ENCODE results near the gene DNAJC4. TPM values are rescaled to one million over a fixed set of nuclear protein-coding genes. Genes with fewer than 3 reads are reported as not detected.

DNAJC4 gene
- total RNA-seq, 2 donors from 2014 or later, result 39.9 to 50.3 TPM

DNA sequence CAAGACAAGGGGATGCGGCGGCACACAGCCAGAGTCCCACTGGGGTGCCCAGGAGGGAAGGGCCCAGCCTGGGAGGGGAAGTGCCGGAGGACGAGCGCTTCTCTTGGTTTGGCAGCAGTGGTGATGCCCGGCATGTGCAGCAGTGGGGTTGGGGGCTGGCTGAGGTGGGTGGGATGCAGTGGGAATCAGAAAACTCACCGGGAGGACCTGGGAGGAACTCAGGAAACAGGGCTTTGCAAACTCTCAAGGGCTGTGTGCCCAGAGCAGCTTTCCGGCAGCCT, 20.8 kb upstream of the DNAJC4 start:
- no peaks in the 10 kb centered on the region for H3K27me3 ChIP-seq
- no peak for DNase-seq
- no peak overlapping the region for H3K27ac ChIP-seq
- H3K36me3 ChIP-seq, result no peaks in the 10 kb centered on the region
- H3K9ac ChIP-seq (ENCODE audit: low read depth in 2 of 2, low read length in 2 of 2), result no peak overlapping the region
- H3K4me3 ChIP-seq, result no peak overlapping the region
- intact Hi-C loops (cut with DNase I), result no loop called here
- no peak for TF ChIP-seq CTCF (IDR thresholded peaks at IDR 0.05)
- H3K4me1 ChIP-seq, result peaks cover 17% of the 10 kb centered on the region
- no peaks in the 10 kb centered on the region for H3K9me3 ChIP-seq

DNA sequence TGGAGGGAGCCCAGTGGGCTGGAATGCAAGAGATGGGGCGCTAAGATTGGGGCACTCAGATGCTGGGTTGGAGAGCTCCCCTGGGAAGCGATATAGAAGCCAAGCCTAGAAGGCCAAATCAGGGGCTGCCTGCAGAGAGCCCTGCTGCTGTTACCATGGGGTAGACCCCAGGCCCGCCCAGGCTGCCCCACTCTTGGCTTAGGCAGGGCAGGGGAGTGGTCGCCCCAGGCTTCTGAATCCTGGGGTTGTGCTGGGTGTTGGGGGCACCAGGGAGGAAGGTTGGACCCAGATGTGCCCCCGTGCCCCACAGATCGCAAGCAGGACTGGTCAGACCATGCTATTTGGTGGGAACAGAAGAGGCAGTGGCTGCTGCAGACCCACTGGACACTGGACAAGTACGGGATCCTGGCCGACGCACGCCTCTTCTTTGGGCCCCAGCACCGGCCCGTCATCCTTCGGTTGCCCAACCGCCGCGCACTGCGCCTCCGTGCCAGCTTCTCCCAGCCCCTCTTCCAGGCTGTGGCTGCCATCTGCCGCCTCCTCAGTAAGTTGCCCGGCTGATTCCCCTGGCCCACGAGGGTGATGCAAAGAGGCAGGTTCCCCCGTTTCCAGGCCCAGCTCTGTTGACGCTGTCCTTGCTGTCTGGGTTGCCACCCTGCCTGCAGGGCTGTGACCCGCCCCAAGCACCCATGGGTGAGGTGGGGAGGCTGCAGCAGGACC, 19.9 kb upstream of the DNAJC4 start:
- DNase-seq, result no peak
- intact Hi-C loops (cut with DNase I), result no loop called here
- no peaks in the 10 kb centered on the region for H3K36me3 ChIP-seq

DNA sequence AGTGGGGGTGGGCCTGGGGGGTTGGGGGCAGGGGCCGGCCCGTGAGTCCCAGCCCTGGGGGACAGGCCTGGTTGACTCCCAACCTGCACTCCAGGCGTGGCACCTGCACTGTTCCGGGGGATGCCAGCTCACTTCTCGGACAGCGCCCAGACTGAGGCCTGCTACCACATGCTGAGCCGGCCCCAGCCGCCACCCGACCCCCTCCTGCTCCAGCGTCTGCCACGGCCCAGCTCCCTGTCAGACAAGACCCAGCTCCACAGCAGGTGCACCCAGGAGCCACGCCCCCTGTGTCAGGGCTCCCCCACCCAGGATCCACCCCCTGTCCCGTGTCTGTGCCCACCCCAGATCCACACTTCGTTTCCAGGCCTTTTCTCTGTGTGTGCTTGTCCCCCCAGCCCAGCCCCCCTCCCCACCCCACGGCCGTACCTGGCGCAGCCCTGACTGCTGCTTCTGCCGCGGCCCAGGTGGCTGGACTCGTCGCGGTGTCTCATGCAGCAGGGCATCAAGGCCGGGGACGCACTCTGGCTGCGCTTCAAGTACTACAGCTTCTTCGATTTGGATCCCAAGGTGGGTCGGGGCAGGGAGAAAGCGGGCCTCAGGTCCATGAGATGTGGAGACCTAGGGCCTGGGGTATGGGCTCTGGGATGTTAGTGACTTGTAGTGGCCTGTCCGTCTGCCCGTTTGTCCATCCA, 19.0 kb upstream of the DNAJC4 start:
- no peak overlapping the region for H3K27ac ChIP-seq
- no peak overlapping the region for H3K9ac ChIP-seq (ENCODE audit: low read depth in 2 of 2, low read length in 2 of 2)
- H3K4me3 ChIP-seq, result no peak overlapping the region
- intact Hi-C loops (cut with DNase I), result no loop called here
- H3K4me1 ChIP-seq, result peaks cover 5% of the 10 kb centered on the region
- H3K27me3 ChIP-seq, result no peaks in the 10 kb centered on the region
- H3K9me3 ChIP-seq, result no peaks in the 10 kb centered on the region
- TF ChIP-seq CTCF (IDR thresholded peaks at IDR 0.05), result no peak
- no peaks in the 10 kb centered on the region for H3K36me3 ChIP-seq
- DNase-seq, result no peak

More for the DNA sequence above, 19.9 kb upstream of the DNAJC4 start:
- no peak overlapping the region for H3K4me3 ChIP-seq
- H3K4me1 ChIP-seq, result peaks cover 12% of the 10 kb centered on the region
- no peak for TF ChIP-seq CTCF (IDR thresholded peaks at IDR 0.05)
- no peak overlapping the region for H3K27ac ChIP-seq
- no peaks in the 10 kb centered on the region for H3K9me3 ChIP-seq
- no peak overlapping the region for H3K9ac ChIP-seq (ENCODE audit: low read depth in 2 of 2, low read length in 2 of 2)
- no peaks in the 10 kb centered on the region for H3K27me3 ChIP-seq

- no peaks in the 10 kb centered on the region for H3K27me3 ChIP-seq
- intact Hi-C loops (cut with DNase I), result no loop called here
- H3K4me3 ChIP-seq, result no peak overlapping the region
- no peaks in the 10 kb centered on the region for H3K9me3 ChIP-seq
- TF ChIP-seq CTCF (IDR thresholded peaks at IDR 0.05), result no peak
- no peak overlapping the region for H3K27ac ChIP-seq
- H3K4me1 ChIP-seq, result no peaks in the 10 kb centered on the region
- H3K9ac ChIP-seq (ENCODE audit: low read depth in 2 of 2, low read length in 2 of 2), result no peak overlapping the region
- H3K36me3 ChIP-seq, result no peaks in the 10 kb centered on the region
- no peak for DNase-seq
Observed at GRCh38 chr11:64216879-64217278, 13.5 kb upstream of the DNAJC4 start.

- H3K9me3 ChIP-seq, result no peaks in the 10 kb centered on the region
- no peak overlapping the region for H3K27ac ChIP-seq
- no peaks in the 10 kb centered on the region for H3K4me1 ChIP-seq
- no peak for TF ChIP-seq CTCF (IDR thresholded peaks at IDR 0.05)
- no peak overlapping the region for H3K4me3 ChIP-seq
- no peak overlapping the region for H3K9ac ChIP-seq (ENCODE audit: low read depth in 2 of 2, low read length in 2 of 2)
- DNase-seq, result no peak
- intact Hi-C loops (cut with DNase I), result no loop called here
- H3K36me3 ChIP-seq, result no peaks in the 10 kb centered on the region
- no peaks in the 10 kb centered on the region for H3K27me3 ChIP-seq
Observed at GRCh38 chr11:64218628-64219353, 11.6 kb upstream of the DNAJC4 start.
